CD14-positive monocyte (primary cell): Measurements from ENCODE around the gene FAAP24. TPM values are rescaled to one million over a fixed set of nuclear protein-coding genes. Genes with fewer than 3 reads are reported as not detected.
"Not testable (repeated sequence)": the region's sequence is repeated elsewhere in the genome, so short reads cannot be mapped to it uniquely, and the experiment has no call there.

Source experiments
- DNase-seq, 3 donors: peaks; one replicate each; pipeline ENCODE4 v3.0.0-alpha.2; 2011 to 2022
- H2AFZ ChIP-seq: 2 replicates; pipeline ENCODE4 v1.6.0; 2012; ENCODE audit warnings: mild to moderate bottlenecking, low read depth, low read length, inconsistent platforms; ENCODE audit not compliant: insufficient read depth, poor library complexity, severe bottlenecking
- H3K27ac ChIP-seq, 2 donors: 1 replicate in 1 of 2; 2 replicates in 1 of 2; pipeline ENCODE4 v1.5.1; 2012 to 2013; ENCODE audit warnings: low read length in 2 of 2, control low read depth in 1 of 2, inconsistent platforms in 1 of 2, low read depth in 1 of 2, mild to moderate bottlenecking in 1 of 2
- H3K27me3 ChIP-seq, 2 donors: one replicate each; pipeline versions ENCODE4 v1.6.0 to v1.6.1; 2011 to 2013; ENCODE audit warnings: low read length in 2 of 2; ENCODE audit not compliant: control insufficient read depth in 2 of 2, insufficient read depth in 2 of 2
- H3K36me3 ChIP-seq, 2 donors: replicated peaks in 1 of 2; 1 replicate in 1 of 2; 2 replicates in 1 of 2; pipeline versions ENCODE4 v1.5.1 to v1.6.1; 2012 to 2013; ENCODE audit warnings: low read length in 2 of 2, control low read depth in 1 of 2, inconsistent platforms in 1 of 2, mild to moderate bottlenecking in 1 of 2; ENCODE audit not compliant: insufficient read depth in 2 of 2, control insufficient read depth in 1 of 2
- H3K4me1 ChIP-seq, 2 donors: 1 replicate in 1 of 2; 2 replicates in 1 of 2; pipeline versions ENCODE4 v1.5.1 to v1.6.1; 2012 to 2013; ENCODE audit warnings: low read length in 2 of 2, control low read depth in 1 of 2, inconsistent platforms in 1 of 2, mild to moderate bottlenecking in 1 of 2, moderate library complexity in 1 of 2; ENCODE audit not compliant: insufficient read depth in 2 of 2, control insufficient read depth in 1 of 2
- H3K4me2 ChIP-seq: replicated peaks from 2 replicates; pipeline ENCODE3; 2012; ENCODE audit warnings: low read length, moderate library complexity, mild to moderate bottlenecking; ENCODE audit not compliant: poor library complexity, severe bottlenecking; ENCODE audit errors: extremely low read depth
- H3K4me3 ChIP-seq, 3 experiments: fragments of 200-600 bp in 1 of 3; sonication (generic) in 1 of 3; replicated peaks in 1 of 3; 1 replicate in 2 of 3; 2 replicates in 1 of 3; pipeline ENCODE4 v1.5.1; 2011 to 2013; ENCODE audit warnings: low read length in 3 of 3, mild to moderate bottlenecking in 3 of 3, control low read depth in 2 of 3, low read depth in 2 of 3, inconsistent platforms in 1 of 3, moderate library complexity in 1 of 3
- H3K79me2 ChIP-seq: 2 replicates; pipeline ENCODE4 v1.6.0; 2012; ENCODE audit warnings: mild to moderate bottlenecking, control low read depth, inconsistent platforms, low read length, moderate library complexity; ENCODE audit not compliant: insufficient read depth
- H3K9ac ChIP-seq: 2 replicates; pipeline ENCODE4 v1.6.0; 2017; ENCODE audit warnings: low read length, mild to moderate bottlenecking; ENCODE audit not compliant: insufficient read depth, poor library complexity, severe bottlenecking
- H3K9me3 ChIP-seq, 2 donors: replicated peaks in 1 of 2; 1 replicate in 1 of 2; 2 replicates in 1 of 2; pipeline versions ENCODE4 v1.5.1 to v1.6.1; 2012 to 2013; ENCODE audit warnings: low read length in 2 of 2, control low read depth in 1 of 2; ENCODE audit not compliant: control insufficient read depth in 1 of 2, insufficient read depth in 1 of 2
- H4K20me1 ChIP-seq: 2 replicates; pipeline ENCODE4 v1.6.0; 2012; ENCODE audit warnings: mild to moderate bottlenecking, low read length, control low read depth, moderate library complexity; ENCODE audit not compliant: insufficient read depth
- H3K27ac Mint-ChIP-seq, 7 donors: one replicate each; pipeline ENCODE4 v1.8.0; 2020; ENCODE audit warnings: mild to moderate bottlenecking in 7 of 7, mixed read lengths in 7 of 7, moderate library complexity in 6 of 7, inconsistent platforms in 2 of 7
- H3K27me3 Mint-ChIP-seq, 3 donors: one replicate each; pipeline ENCODE4 v1.8.0; 2021 to 2022; ENCODE audit warnings: low read depth in 3 of 3, mild to moderate bottlenecking in 3 of 3, mixed read lengths in 3 of 3, moderate library complexity in 3 of 3, inconsistent platforms in 1 of 3
- H3K36me3 Mint-ChIP-seq, 2 donors: one replicate each; pipeline ENCODE4 v1.8.0; 2020; ENCODE audit warnings: mixed read lengths in 2 of 2, inconsistent platforms in 1 of 2, mild to moderate bottlenecking in 1 of 2
- H3K4me1 Mint-ChIP-seq: one replicate; pipeline ENCODE4 v1.8.0; 2020; ENCODE audit warnings: mild to moderate bottlenecking, mixed read lengths
- H3K4me3 Mint-ChIP-seq, 2 donors: one replicate each; pipeline ENCODE4 v1.8.0; 2020; ENCODE audit warnings: mild to moderate bottlenecking in 2 of 2, mixed read lengths in 2 of 2, moderate library complexity in 1 of 2
- H3K9me3 Mint-ChIP-seq, 7 donors: one replicate each; pipeline ENCODE4 v1.8.0; 2020 to 2022; ENCODE audit warnings: mixed read lengths in 7 of 7, mild to moderate bottlenecking in 6 of 7, moderate library complexity in 6 of 7, inconsistent platforms in 2 of 7
- WGBS: methylation state at CpG from one replicate; pipeline ENCODE4 v1.1.5; 2013; ENCODE audit warnings: missing lambda C conversion rate; ENCODE audit not compliant: insufficient coverage; 5-methylcytosine and 5-hydroxymethylcytosine counted together
- intact Hi-C, 2 donors: fragments of 100-400 bp; cut with micrococcal nuclease; formaldehyde crosslinking; loops; one replicate each; pipeline versions ENCODE4 v1.15.0 to v1.15.1; 2023
- polyA plus RNA-seq, 3 donors: library from polyadenylated mRNA; depleted of rRNA in 1 of 3; unstranded in 2 of 3; stranded (reverse) in 1 of 3; fragments of 300-500 nt in 2 of 3; fragments of >200 nt in 1 of 3; fragmentation: Illumina TruSeq in 2 of 3; gene quantifications; 1 replicate in 2 of 3; 2 replicates in 1 of 3; pipeline ENCODE4 v1.2.3, GENCODE V29; 2012 to 2021

The FAAP24 gene
- polyA plus RNA-seq, 3 donors = 0.61 to 4.2 (median 2.3) TPM

- H3K36me3 Mint-ChIP-seq, H3K4me3 ChIP-seq, H3K9ac ChIP-seq, H3K4me2 ChIP-seq, H3K79me2 ChIP-seq, H2AFZ ChIP-seq, DNase-seq, H3K27me3 ChIP-seq, H3K4me3 Mint-ChIP-seq, H3K27ac Mint-ChIP-seq, H3K4me1 Mint-ChIP-seq, H3K4me1 ChIP-seq, H3K36me3 ChIP-seq, H4K20me1 ChIP-seq, intact Hi-C loops, H3K27ac ChIP-seq: not testable (repeated sequence)
- H3K9me3 Mint-ChIP-seq = peaks cover 6 to 30% (median 23%) of the 10 kb centered on the region in 7 donors
- WGBS = 100% methylated on average over 2 of the region's 5 CpGs
- H3K27me3 Mint-ChIP-seq = peaks cover 9 to 12% (median 11%) of the 10 kb centered on the region in 3 donors
- H3K9me3 ChIP-seq = peaks cover 0 to 13% of the 10 kb centered on the region in 2 donors
These were observed 54.6 kb downstream of the FAAP24 start for GRCh38 chr19:33026602-33027001.

Other genes with a start within 250 kb of the FAAP24 start
- under 1 TPM in 1 of 3 donors, not detected in 2; 0.13 TPM for gene SLC7A9, start 102.5 kb upstream of the FAAP24 start, polyA plus RNA-seq
- gene CEP89, start 284 bp upstream of the FAAP24 start, polyA plus RNA-seq = 1 to 10 TPM; 4.6 to 6.5 (median 4.7) TPM
- gene RHPN2, start 92.6 kb downstream of the FAAP24 start, polyA plus RNA-seq = under 1 TPM; 0.16 to 0.93 (median 0.51) TPM
- 1 to 10 TPM; 1.4 to 6.8 (median 4.0) TPM for gene GPATCH1, start 108.9 kb downstream of the FAAP24 start, polyA plus RNA-seq
- gene WDR88, start 159.9 kb downstream of the FAAP24 start, polyA plus RNA-seq = not detected
- gene LRP3, start 222.1 kb downstream of the FAAP24 start, polyA plus RNA-seq = 10 to 100 TPM in 1 of 3 donors, 1 to 10 TPM in 2; 1.4 to 11.9 (median 4.1) TPM